Amniotic epithelial cell (primary cell): ENCODE measurements around the gene NPIPA3.
"Not testable (repeated sequence)": the region's sequence is repeated elsewhere in the genome, so short reads cannot be mapped to it uniquely, and the experiment has no call there.

Source experiments
- DNase-seq: peaks from one replicate; pipeline ENCODE4 v3.0.0-alpha.2; 2010; ENCODE audit warnings: low read depth

The NPIPA3 gene

GRCh38 chr16:14742273-14743128 lies 39.3 kb downstream of the NPIPA3 start, which contains the start of gene NPIPA2:
Gene NPIPA2 (plus strand): TSS chr16:14742533. CDS start chr16:14748066, 5,533 bp downstream.
- DNase-seq, result not testable (repeated sequence)

- DNase-seq, result not testable (repeated sequence)
Measured at GRCh38 chr16:14773654-14774053, 70.4 kb downstream of the NPIPA3 start.

GRCh38 chr16:14775624-14776023 lies 72.4 kb downstream of the NPIPA3 start:
- DNase-seq, result not testable (repeated sequence)
